ENCODE results near the gene CACNB3.

- TF ChIP-seq TAF1 (IDR thresholded peaks at IDR 0.05; ENCODE audit: low read depth), result no peak
- TF ChIP-seq CTCF (IDR thresholded peaks at IDR 0.05; ENCODE audit: poor library complexity, severe bottlenecking), result no peak
- no peak for TF ChIP-seq POLR2AphosphoS5 (IDR thresholded peaks at IDR 0.05)
Observed at GRCh38 chr12:48812389-48812788, 5.9 kb upstream of the CACNB3 start.

Measured in neural cell (in vitro differentiated cells).